Hematopoietic multipotent progenitor cell treated with erythropoietin and hydrocortisone succinate and interleukin-3 and kit ligand, for 6 days (in vitro differentiated cells): Measurements from ENCODE around the gene PPARG.
"Not testable (repeated sequence)": the region's sequence is repeated elsewhere in the genome, so short reads cannot be mapped to it uniquely, and the experiment has no call there.

Experiments used
- DNase-seq: peaks from one replicate; pipeline ENCODE4 v3.0.0-alpha.2; 2015

Gene PPARG

DNA sequence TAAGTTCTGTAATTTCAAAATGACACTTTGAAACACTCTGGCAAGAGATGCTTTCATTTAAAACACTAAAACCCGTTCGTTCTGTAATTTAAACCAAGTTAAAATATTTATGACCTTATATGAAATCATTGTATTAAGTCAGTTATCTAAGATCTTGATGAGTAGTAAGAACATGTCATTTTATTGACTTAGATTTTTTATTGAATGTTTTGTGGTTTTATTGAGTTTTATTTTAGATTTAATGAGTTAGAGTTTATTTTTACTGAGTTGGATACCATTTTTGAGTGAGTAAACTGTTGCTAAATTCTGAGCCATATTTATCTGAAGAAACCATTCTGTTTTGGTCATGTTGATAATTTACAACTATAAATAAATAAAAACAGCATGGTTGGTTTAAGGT, 94.3 kb downstream of the PPARG start:
- no peak for DNase-seq

DNA sequence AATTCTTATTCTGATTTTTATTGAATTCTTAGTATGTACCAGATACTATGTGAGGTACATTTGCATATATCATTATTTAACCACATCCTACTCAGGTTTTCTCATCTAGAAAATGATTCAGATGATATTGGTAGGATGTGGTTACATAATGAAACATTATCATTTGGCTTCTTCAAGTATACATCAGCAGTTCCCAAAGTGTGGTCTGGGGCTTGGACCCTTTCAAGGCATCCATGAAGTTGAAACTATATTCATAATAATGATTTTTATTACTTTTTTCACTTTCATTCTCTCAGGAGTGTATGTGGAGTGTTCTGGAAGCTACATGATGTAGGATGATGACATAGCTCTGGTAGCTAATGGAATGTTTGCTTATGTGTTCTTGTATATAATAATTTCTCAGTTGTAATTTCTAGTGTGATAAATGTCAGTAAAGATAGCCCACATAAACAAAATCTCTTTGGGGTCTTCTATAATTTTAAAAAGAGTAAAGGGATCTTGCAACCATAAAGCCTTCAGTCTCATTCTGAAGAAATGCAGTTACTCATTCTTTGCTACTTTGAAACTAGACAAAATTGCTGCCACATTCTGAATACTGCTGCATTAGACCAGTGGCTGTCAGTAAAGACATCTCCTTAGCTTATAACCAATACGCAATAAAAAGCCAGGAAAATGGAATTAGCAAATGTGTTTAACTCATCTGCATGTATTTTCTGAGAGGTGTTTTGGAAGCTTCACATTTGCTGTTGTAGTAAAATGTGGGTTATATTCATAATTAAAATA, 95.8 kb downstream of the PPARG start:
- DNase-seq = no peak

DNA sequence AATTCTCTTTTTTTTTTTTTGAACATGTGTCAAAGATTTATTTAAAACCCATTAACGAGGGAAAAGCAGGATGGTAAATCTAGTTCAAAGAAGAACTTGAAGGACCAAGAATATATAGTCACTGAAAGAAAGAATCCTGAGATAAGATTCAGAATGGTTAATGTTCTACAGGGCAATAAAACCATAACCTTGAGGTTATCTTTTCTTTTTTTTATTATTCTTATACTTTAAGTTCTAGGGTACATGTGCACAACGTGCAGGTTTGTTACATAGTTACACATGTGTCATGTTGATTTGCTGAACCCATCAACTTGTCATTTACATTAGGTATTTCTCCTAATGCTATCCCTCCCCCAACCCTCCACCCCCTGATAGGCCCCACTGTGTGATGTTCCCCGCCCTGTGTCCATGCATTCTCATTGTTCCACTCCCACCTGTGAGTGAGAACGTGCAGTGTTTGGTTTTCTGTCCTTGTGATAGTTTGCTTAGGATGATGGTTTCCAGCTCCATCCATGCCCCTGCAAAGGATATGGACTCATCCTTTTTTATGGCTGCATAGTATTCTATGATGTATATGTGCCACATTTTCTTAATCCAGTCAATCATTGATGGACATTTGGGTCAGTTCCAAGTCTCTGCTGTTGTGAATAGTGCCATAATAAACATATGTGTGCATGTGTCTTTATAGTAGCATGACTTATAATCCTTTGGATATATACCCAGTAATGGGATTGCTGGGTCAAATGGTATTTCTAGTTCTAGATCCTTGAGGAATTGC, 97.8 kb downstream of the PPARG start:
- DNase-seq = not testable (repeated sequence)

GRCh38 chr3:12388185-12388584, 99.3 kb downstream of the PPARG start:
- no peak for DNase-seq

DNA sequence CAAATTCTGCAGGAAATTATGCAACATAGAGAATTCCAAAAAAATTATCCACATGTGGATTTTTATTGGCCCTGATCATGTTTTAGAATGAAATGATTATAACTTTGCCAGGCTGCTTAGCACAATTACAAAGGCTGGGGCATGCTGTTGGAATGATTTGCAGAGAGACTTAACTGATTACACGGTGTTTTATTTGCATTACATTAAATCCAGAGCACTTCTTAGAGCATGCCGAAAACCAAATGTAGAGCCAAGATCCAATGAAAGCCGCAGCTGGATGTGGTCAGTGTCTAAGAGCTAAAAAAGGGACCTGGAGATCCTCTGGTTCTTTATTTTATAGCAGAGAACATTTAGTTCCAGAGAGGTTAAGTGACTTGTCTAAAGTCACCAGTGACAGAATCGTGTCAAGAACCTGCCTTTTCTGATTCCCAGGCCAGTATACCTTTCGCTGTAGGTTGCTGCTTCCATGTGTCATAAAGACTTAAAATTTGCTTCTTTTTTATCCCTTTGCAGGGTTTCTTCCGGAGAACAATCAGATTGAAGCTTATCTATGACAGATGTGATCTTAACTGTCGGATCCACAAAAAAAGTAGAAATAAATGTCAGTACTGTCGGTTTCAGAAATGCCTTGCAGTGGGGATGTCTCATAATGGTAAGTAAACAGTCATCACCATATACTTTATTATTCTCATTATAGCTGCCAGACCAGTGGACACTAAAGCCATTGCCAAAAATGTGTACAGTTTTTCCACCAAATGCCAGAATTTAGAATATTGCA, 103.4 kb downstream of the PPARG start:
- DNase-seq = no peak

- peak; percentile 63 for DNase-seq
Measured at GRCh38 chr3:12393894-12394293, 105.0 kb downstream of the PPARG start.

- DNase-seq = no peak
Measured at GRCh38 chr3:12394569-12395271, 105.8 kb downstream of the PPARG start.

DNA sequence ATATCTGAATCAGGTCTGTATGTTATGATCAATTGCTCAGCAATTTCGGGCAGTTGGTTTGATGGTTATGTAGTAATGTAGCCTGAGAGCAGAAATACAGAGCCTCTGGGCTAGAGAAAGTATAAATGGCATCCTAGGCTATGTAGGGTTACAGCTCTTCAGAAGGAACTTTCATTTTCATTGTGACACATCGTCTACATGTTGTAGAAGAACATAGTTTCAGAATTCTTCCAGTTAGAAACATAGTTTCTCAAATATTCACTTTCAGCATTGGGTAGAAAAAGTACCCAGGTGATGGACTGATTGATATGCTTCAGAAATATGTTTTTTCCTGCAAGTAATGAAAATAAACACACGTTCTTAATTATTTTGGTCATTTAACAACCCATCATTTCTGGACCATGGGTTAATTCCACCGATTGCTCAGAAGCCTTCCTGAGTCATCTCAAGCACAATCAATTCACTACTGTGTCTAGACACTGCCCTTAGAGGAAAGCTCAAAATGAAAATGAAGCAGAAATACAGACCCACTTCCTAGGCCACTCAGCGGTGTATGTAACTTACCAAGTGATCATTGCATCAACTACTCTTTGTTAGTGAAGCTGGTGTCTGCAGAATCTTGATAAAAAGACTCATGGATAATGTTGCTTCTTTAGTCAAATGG, 106.6 kb downstream of the PPARG start:
- DNase-seq = no peak

DNA sequence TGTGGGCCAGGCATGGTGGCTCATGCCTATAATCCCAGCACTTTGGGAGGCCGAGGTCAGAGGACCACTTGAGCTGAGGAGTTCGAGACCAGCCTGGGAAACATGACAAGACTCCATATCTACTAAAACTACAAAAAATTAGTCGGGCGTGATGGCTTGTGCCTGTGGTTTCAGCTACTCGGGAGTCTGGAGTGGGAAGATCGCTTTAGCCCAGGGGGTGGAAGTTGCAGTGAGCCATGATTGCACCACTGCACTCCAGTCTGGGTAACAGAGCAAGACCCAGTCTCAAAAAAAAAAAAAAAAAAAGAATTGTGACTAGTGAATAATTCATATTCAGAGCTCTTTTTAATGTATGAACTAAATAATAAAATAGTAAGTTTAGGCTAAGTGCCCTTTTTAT, 107.6 kb downstream of the PPARG start:
- no peak for DNase-seq

- DNase-seq = no peak
Measured at GRCh38 chr3:12399226-12399625, 110.4 kb downstream of the PPARG start.

GRCh38 chr3:12400616-12401194, 111.8 kb downstream of the PPARG start:
- DNase-seq = no peak

DNA sequence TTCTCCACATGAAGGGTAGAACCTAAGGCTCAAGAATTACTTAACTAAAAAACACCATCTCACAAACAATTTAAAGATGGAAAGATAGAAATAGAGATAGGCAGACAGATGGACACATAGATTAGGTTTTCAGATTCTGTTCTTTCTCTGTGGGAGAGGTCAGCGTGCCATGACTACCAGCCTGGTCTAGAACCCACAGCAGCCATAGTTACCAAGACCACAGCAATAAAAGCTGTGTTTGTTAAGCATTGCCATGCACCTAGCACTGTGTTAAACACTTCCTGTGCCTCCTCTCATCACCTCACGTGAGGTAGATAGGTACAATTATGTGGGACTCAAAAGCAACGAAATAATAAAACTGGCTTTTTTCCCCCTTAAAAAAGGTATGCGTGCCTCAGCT, 112.3 kb downstream of the PPARG start:
- DNase-seq = no peak

DNA sequence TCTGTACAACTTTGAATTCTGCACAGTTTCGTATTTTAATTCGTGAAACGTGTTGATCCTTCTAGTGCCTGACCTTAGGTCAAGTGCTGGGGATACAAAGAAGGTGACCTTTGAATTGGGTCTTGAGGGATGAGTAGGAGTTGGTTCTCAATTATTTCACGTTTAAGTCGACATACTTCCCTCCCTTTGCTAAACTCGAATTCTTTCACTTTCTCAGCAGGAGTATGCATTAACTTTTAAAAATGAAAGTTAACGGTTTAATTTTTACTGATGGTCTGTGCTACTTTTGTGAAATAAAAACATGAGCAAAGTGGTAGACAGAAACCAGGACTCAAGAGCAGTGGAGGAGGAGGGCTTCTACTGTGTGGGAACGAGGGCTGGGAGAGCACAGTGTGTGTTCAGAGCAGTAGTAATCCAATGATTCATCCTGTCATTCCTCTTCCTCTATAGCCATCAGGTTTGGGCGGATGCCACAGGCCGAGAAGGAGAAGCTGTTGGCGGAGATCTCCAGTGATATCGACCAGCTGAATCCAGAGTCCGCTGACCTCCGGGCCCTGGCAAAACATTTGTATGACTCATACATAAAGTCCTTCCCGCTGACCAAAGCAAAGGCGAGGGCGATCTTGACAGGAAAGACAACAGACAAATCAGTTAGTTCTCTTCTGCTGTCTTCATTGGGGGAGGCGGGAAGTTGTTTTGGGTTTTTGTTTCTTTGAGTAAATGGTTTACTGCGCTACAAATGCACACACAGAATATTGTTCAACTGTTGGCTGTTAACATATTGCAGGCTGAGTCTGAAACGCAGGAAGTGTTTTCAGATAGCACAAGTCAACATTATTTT, 116.8 kb downstream of the PPARG start:
- no peak for DNase-seq

DNA sequence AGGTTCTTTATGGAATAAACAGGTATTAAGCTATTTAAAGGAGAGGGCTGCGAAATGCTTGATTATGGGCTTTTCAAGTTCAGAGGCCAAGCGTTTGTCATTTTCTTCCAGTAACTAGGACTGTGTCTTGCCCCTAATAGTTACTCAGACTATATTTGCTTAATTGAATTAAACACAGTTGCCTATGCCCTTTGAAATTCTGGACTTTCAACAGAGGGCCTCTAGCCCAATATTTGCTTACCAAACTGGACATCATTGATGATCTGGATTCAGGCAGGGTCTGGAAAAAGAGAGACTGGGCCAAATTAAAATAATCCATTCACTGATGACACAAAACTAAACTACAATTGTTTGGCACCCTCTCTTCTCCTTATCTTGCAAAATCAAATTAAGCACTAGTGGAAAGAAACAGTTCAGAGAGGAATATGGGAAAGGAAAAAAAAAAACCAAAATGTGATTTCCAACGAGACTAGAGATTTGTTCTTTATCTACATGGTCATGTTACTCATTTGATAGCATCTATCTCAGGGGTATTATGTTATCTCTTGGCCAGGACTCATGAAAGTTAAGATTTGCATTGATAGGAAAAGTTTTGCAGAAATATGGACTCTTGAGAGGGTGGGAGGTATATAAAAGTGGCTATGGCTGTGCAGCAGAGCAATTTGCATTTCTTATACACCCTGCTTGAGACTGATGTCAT, 120.3 kb downstream of the PPARG start:
- no peak for DNase-seq

DNA sequence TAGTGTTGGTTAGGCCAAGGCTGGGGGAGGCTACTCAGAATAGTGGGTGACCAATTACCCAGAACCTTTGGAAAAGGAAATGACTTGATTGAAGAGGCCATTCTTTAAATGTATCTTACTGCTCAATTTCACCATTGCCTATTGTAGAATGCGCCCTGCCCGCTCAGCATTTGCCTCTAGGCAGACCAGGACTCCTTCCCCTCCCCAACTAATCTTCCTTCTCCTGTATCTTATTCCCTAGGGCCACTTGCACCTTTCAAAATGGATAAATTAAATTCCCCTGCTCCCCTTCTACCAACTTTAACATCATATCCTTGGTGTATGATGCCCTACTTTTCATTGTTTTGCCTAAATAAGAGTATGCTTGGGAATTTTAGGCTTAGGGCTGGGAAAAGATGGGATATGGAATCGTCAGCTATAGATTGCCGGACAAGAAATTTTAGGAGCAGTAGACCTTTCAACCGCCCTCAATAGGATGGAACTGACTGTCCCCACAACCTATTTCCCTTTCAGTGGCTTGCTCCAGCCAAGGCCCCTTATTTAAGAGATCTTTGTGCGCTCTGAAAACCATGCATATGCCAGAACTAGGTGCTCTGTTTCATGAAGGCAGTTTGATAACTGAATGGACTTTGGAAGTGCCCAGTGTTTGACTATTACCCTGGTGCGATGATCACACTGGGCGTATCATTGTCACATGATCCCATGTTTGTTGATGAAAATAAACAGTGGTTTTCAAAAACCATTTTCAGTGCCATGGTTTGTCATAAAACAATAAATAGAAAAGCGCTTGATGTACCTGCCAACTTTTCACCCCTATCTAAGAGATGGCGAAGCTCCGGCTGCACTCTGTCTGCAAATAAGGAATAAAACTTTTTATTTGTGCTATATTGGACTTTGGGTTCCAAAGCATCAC, 121.1 kb downstream of the PPARG start:
- DNase-seq = no peak

DNA sequence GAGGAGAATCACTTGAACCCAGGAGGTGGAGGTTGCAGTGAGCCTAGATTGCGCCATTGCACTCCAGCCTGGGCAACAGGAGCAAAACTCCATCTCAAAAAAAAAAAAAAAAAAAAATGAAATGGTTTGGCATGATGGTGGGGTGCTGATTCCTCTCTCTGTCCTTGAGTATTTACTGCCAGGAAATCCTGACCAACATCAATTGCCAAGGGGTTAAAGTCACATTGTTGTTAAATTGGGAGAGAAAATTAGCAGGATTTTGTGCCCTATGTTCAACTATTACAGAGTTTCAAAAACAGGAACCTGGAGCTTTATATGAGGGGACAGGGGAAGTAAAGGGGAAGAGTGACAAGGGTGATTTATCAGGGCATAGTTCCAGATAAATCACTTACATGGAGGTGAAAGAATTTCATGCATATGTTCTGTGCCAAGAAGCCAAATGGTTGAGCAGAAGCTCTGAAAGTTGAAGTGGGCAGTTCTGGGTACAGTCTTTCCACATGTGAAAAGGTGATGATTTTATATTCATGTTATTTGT, 124.9 kb downstream of the PPARG start:
- peak; percentile 11 for DNase-seq

DNA sequence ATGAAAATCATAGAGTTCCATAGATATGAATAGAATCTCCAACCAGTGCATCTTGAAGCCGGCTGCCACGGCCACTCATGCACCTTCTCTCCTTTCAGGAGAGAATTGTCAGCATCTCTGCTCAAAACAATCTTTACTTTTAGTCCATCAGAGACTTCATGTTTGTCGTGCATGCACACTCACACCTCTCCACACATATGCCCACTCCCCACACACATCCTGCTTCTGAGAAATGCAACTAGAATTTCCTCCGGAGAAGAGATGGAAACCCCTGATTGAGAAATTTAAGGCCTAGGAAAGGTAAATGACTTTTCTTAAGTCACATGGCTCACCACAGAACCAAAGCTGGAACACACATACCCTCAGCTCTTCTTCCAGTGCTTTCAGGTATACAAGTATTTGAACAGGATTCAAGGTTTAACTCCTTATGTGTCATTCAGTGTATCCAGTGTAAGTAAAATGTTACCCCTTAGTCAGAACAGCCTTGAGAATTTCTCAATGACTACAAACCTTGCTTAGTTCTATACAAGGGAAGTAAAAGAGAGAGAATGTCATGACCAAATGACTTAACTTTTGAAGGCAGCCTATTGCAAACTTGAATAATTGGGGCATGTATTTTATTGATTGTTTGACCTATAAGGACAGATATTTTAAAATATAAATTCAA, 126.3 kb downstream of the PPARG start:
- no peak for DNase-seq

- no peak for DNase-seq
Measured at GRCh38 chr3:12416731-12417130, 127.9 kb downstream of the PPARG start.
